NCI-H2107 treated with DMSO at 0.1 percent for 48 hours (cell line): ENCODE results near the gene EPHB1.

ENCODE experiments used
- DNase-seq: peaks from one replicate; lab custom pipeline; 2025; ENCODE audit not compliant: unreplicated experiment; lab: John Stamatoyannopoulos, UW

Gene EPHB1

DNA sequence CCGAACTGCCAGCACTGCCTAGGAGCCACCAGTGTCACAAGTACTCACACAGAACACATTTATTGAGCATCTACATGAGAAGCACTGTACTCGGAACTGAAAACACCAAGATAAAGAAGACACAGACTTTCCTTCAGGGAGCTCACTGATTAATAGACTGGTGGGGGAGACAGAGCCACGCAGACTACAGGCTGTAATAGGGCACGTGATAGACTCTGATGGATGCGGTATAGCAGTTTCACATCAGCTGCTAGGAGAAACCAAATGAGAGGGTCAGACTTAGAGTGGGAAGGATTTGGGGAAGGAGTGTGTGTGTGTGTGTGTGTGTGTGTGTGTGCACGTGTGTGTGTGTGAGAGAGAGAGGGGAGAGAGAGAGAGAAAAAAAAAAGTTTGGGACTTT lies 12.1 kb downstream of the EPHB1 start:
- DNase-seq, result no peak

GRCh38 chr3:134808835-134809234 lies 13.8 kb downstream of the EPHB1 start:
- DNase-seq, result no peak

DNA sequence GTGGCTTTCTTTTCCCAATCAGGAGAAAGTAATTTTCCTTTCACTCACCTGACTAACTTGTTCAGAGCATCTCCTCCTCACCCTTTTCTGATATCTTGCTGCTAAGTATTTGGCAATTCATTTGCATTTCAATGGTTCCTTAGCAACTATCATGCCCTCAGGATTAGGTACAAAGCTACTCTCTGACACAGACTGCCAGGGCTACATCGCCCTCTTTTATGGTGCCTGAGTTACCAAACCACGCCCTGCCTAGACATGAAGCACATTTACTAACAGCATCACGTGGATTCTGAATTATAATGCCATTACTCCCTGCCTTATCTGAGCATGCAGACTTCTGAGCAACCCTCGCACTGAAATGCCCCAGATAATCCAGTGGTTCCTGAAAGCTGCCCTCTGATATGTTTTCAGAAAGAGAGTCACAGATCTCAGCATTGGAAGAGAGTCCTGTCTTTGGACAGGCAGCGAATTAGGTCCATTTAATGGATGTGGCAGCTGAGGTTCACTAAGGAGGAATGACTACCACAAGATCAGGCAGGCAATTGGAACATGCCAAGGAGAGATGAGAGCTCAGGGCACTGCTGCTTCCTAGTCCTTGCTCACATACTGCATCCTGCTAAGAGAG lies 14.5 kb downstream of the EPHB1 start:
- DNase-seq, result peak; percentile 19

DNA sequence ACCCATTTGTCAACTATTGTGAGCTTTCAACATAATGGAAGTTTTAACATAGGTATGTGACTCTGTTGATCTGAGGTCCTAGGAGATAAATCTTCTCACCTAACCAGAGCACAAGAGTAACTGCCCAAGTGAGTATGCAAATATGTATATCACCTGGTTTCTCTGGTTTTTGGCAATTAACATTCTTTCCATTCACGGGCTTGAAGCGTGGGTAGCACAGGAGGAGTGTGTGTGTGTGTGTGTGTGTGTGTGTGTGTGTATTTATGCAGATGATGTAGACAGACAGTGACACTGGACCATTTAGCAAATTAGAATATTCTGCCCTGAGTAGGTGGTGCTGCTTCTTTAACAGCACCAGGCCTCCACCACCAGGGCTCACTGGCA lies 15.0 kb downstream of the EPHB1 start:
- no peak for DNase-seq

DNA sequence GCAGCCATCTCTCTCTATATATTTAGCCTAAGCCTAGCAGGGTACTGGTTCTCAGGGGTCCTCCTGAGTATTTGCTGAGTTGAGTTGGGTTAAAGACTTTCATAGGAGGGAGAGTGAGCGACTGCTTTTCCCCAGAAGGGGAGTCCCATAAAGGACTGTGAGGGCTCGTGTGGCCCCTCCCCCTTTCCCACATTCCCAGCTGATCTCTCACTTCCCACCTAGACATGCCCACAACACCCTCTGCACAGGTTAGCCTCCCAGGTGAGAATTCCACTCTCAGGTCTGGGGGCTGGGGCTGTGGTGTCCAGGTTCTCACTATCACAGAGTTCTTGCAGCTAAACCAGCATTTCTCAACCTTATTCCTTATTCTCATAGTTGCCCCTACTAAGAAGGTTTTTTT lies 15.8 kb downstream of the EPHB1 start:
- DNase-seq, result no peak

DNA sequence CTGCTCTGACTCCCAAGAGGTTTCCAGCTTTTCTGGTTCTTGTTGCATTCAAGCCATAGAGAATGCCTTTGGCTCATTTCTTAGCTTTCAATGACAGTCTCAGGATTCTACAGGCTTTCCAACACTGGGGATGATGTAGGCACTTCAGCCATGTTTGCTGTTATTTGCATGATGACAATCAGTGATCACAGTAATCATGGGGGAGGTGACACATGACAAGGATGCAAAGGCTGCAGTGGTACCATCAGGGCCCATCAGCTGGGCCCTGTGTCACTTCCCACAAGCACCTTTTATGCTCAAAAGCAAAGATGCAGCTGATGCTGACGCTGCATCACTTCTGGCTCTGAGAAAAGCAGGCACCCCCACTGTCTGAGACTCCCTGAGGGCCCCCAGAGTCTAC lies 18.6 kb downstream of the EPHB1 start:
- DNase-seq, result no peak

DNA sequence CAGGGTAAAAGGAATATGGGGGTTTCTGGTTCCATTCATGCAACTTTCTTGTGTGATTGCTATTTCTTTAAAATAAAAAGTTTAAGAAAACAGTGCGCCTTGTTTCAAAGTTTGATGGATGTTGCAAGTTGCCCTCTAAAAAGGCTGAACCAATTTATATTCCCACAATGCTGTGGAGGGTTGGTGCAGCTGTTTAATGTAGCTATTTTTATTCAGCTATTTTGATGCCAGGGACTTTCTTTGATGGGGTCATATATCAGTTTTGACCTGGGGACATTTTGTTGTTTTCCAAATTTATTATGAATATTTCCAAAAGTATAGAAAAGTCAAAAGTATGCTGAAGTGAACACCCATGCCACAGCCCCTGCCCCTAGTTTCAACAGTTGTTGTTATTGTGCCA lies 20.5 kb downstream of the EPHB1 start:
- DNase-seq, result no peak

DNA sequence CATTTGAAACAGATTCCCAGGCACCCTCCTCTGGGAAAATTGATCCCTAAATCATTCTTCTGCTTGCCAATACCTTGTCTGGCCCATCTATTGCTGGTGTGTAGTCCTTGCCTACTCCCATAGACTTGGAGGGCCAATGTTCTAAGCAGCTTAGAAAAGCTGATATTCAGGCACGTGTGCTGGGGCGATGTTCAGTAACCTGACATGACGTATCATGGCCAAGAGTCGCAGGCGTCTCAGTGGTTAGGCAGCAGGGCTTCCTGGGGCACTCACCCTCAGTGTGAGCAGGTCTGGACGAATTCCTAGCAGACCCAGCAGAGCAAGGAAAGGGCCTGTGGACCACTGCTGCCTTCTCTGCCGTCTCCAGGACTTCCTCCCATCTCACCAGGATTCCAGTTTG lies 21.6 kb downstream of the EPHB1 start:
- DNase-seq, result no peak

DNA sequence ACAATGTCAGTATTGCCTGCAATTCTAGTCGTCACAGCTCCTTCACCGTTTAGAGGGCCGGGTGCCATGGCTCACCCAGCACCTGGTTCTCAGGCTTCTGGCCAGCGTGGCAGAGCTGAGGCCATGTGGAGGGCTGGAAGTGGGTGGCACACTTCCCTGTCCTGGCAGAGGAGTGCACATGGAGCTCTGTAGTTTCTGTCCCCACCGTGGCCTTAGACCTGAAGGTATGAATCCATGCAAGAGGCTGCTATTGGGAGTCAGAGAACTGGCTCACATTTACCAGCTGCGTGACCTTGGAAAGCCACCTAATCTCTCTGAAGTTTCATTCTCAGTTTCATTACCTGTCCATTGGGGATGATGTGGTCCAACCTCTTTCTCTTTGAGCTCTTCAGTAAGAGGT lies 22.2 kb downstream of the EPHB1 start:
- no peak for DNase-seq

- DNase-seq, result no peak
These were observed 25.9 kb downstream of the EPHB1 start for GRCh38 chr3:134820994-134821393.

GRCh38 chr3:134822090-134822489 lies 27.0 kb downstream of the EPHB1 start:
- DNase-seq, result no peak

DNA sequence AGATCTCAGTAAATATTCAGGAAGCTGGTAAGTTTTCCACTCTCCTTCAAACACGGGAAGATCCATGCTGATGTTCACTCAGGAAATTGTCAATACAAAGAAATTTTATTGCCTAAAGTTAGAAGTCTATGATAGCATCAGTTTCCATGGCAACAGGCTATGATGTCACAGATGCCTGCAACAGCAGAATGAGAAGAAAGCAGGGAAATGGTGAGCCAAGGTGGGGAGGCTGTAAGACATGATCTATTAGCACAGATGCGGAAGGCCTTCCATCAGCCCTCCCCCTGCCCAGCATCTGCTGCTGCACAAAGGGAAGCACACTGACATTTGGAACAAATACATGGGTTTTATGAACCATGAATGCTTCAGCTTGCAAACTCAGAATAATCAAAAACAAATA lies 28.6 kb downstream of the EPHB1 start:
- no peak for DNase-seq

GRCh38 chr3:134824791-134825190 lies 29.7 kb downstream of the EPHB1 start:
- DNase-seq, result no peak

DNA sequence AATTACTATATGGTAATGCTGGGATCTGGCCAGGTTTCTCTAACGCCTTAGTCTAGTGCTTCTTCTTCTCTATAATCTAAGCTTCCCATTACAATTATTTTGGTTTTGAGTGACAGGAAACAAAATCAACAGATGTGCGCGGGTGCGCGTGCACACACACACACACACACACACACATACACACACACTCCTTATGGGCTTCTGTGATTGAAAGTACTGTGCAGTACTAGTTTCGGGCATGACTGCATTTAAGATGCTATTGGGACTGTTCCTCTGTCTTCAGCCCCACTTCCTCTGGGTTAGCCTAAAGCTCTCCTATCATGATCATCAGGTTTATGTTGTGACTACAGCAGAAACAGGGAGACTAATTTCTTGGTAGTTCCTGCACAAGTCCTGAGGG lies 32.2 kb downstream of the EPHB1 start:
- no peak for DNase-seq

- DNase-seq, result no peak
These were observed 34.7 kb downstream of the EPHB1 start for GRCh38 chr3:134829721-134830120.

- DNase-seq, result no peak
These were observed 37.5 kb downstream of the EPHB1 start for GRCh38 chr3:134832585-134832984.

DNA sequence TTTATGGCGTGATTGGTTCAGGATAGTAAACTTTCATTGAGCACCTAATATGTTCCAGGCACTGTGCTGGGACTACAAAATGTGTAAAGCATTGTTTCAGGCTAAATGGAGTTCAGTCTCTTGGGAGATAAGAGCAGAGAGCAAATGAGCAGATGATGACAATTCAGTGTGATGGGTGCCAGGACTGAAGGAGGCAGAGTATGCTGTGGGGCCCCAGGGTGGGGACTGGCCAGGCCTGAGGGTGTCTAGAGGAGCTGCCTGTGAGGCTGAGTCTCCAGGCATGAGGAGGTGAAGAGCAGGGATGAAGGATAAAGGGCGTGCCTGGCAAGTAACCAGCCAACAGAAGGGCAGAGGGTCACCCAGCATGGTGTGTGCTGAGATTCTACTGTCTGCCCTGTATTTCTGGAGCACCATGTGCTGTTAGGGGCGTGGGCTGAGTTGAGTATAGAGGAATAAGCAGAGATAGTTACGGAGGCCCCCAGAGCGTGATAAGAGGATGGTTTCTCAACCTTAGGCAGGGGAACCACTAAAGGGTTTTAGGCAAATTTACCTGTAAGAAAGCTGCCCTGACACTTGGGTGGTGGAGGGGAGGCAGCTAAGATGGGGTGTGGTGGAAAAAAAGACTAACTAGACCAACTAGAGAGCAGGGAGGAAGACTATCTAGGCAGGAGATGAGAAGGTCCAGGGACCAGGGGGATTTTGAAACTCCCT lies 38.5 kb downstream of the EPHB1 start:
- no peak for DNase-seq

DNA sequence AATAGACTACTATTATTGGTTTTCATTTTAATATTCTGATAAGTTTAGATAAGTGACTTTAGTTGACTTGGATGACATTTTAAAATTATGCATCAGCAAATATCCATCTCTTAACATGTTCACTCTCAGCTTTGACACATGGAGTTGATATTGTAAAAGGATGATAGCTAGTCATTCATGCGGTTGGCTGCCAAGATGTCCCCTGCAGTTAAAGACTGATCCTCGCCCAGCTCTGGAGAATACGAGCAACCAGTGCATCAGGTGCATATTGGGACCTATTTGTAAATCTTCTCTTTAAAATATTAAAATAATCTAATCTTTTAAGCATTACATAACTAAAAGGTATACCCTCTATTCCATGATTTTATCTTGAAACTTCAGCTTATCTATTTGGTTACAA lies 41.9 kb downstream of the EPHB1 start:
- DNase-seq, result no peak

DNA sequence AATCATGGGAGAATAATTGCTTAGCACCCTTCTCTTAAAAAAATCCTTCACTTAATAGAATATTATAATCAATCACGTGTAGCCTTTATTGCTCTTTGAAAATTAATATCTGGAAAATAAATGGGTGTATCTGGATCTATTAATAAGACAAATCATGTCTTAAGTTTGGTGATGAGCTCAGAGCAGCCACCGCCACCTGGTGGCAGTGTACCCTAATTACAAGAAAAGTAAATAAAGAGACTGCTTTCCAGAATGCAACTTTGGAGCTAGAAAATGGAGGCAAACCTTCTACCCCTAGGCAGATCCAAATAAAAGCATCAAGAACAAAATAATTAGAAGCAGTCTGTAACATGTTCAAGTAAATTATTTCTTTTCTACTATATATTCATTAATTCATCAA lies 43.5 kb downstream of the EPHB1 start:
- DNase-seq, result no peak

- DNase-seq, result no peak
These were observed 44.4 kb downstream of the EPHB1 start for GRCh38 chr3:134839422-134839821.

GRCh38 chr3:134839990-134840389 lies 44.9 kb downstream of the EPHB1 start:
- DNase-seq, result no peak

DNA sequence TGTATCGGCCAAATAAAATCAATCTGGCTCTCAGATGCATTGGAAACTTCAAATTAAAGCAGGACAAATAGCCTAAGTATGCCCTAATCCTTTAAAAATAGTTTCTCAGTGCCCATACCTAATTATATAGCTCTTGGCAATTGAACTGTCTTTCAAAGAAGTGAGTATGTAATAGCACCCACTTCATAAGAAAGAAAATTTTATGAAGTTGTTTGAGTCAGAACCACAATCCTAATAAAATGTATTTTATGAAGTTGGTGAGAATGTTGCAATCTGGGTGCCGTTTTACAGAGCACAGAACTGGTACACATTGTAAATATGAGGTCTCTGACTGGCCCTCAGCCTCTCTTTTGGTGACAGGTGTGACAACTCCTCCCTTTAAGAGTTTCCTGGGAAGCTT lies 45.4 kb downstream of the EPHB1 start:
- no peak for DNase-seq

- DNase-seq, result no peak
These were observed 51.0 kb downstream of the EPHB1 start for GRCh38 chr3:134846084-134846483.
